Mucosa of rectum (tissue), 2 donors: ENCODE data around the gene CEP70.
"Not testable (repeated sequence)": the region's sequence is repeated elsewhere in the genome, so short reads cannot be mapped to it uniquely, and the experiment has no call there.

ENCODE experiments used
- H3K27ac ChIP-seq, 2 donors: one replicate each; pipeline ENCODE4 v1.7.0; 2013; ENCODE audit warnings: inconsistent platforms in 2 of 2, low read depth in 2 of 2, low read length in 2 of 2
- H3K27me3 ChIP-seq, 2 donors: one replicate each; pipeline ENCODE4 v1.7.0; 2013; ENCODE audit warnings: low read length in 2 of 2; ENCODE audit not compliant: control insufficient read depth in 2 of 2, insufficient read depth in 2 of 2
- H3K36me3 ChIP-seq, 2 donors: one replicate each; pipeline ENCODE4 v1.7.0; 2013; ENCODE audit warnings: low read length in 2 of 2; ENCODE audit not compliant: control insufficient read depth in 2 of 2, insufficient read depth in 2 of 2
- H3K4me1 ChIP-seq, 2 donors: one replicate each; pipeline ENCODE4 v1.7.0; 2013; ENCODE audit warnings: low read length in 2 of 2, mild to moderate bottlenecking in 1 of 2; ENCODE audit not compliant: control insufficient read depth in 2 of 2, insufficient read depth in 2 of 2
- H3K4me3 ChIP-seq, 2 donors: one replicate each; pipeline ENCODE4 v1.7.0; 2013; ENCODE audit warnings: low read length in 2 of 2
- H3K9ac ChIP-seq, 2 donors: one replicate each; pipeline ENCODE4 v1.7.0; 2013; ENCODE audit warnings: low read length in 2 of 2, low read depth in 1 of 2, mild to moderate bottlenecking in 1 of 2
- H3K9me3 ChIP-seq, 2 donors: one replicate each; pipeline ENCODE4 v1.7.0; 2013; ENCODE audit warnings: low read length in 2 of 2; ENCODE audit not compliant: control insufficient read depth in 2 of 2
- donor health status: healthy.
- donor health status: Normal muscosa, but diverticular disease.

Gene CEP70

GRCh38 chr3:138493804-138494606 is 100.1 kb downstream of the CEP70 start:
- no peak overlapping the region for H3K4me3 ChIP-seq
- H3K27me3 ChIP-seq = no peaks in the 10 kb centered on the region
- no peaks in the 10 kb centered on the region for H3K9me3 ChIP-seq
- H3K9ac ChIP-seq = no peak overlapping the region
- peaks cover 3 to 18% of the 10 kb centered on the region in 2 donors for H3K36me3 ChIP-seq
- H3K4me1 ChIP-seq = no peaks in the 10 kb centered on the region
- no peak overlapping the region for H3K27ac ChIP-seq

- Histone ChIP-seq H3K9ac (no peak overlapping the region), H3K4me1 (no peaks in the 10 kb centered on the region), H3K36me3 (peaks cover 3 to 18% of the 10 kb centered on the region in 2 donors), H3K9me3 (no peaks in the 10 kb centered on the region), H3K4me3 (no peak overlapping the region), H3K27ac (no peak overlapping the region), H3K27me3 (no peaks in the 10 kb centered on the region)
Observed at GRCh38 chr3:138492980-138493675, 100.9 kb downstream of the CEP70 start.

GRCh38 chr3:138491971-138492370 is 102.1 kb downstream of the CEP70 start:
- Histone ChIP-seq H3K4me3 (no peak overlapping the region), H3K9me3 (peaks cover 3 to 7% of the 10 kb centered on the region in 2 donors), H3K27ac (no peak overlapping the region), H3K9ac (no peak overlapping the region), H3K27me3 (no peaks in the 10 kb centered on the region), H3K36me3 (peaks cover 3 to 18% of the 10 kb centered on the region in 2 donors), H3K4me1 (no peaks in the 10 kb centered on the region)

GRCh38 chr3:138486580-138486979 is 107.5 kb downstream of the CEP70 start:
- not testable (repeated sequence) for H3K4me3 ChIP-seq, H3K9ac ChIP-seq, H3K27ac ChIP-seq, H3K36me3 ChIP-seq, H3K27me3 ChIP-seq, H3K4me1 ChIP-seq
- peaks cover 3 to 10% of the 10 kb centered on the region in 2 donors for H3K9me3 ChIP-seq

GRCh38 chr3:138484672-138485071 is 109.4 kb downstream of the CEP70 start:
- H3K36me3 ChIP-seq, H3K9ac ChIP-seq, H3K4me1 ChIP-seq, H3K4me3 ChIP-seq, H3K27me3 ChIP-seq, H3K27ac ChIP-seq: not testable (repeated sequence)
- peaks cover 3 to 10% of the 10 kb centered on the region in 2 donors for H3K9me3 ChIP-seq

GRCh38 chr3:138479438-138479863 is 114.6 kb downstream of the CEP70 start:
- Histone ChIP-seq H3K36me3 (no peaks in the 10 kb centered on the region), H3K9ac (no peak overlapping the region), H3K9me3 (no peaks in the 10 kb centered on the region), H3K4me3 (no peak overlapping the region), H3K27ac (no peak overlapping the region), H3K4me1 (no peaks in the 10 kb centered on the region), H3K27me3 (no peaks in the 10 kb centered on the region)

- H3K27ac ChIP-seq = no peak overlapping the region
- H3K27me3 ChIP-seq = no peaks in the 10 kb centered on the region
- no peaks in the 10 kb centered on the region for H3K4me1 ChIP-seq
- H3K9me3 ChIP-seq = no peaks in the 10 kb centered on the region
- no peaks in the 10 kb centered on the region for H3K36me3 ChIP-seq
- H3K9ac ChIP-seq = no peak overlapping the region
- no peak overlapping the region for H3K4me3 ChIP-seq
Observed at GRCh38 chr3:138477801-138478200, 116.3 kb downstream of the CEP70 start.

GRCh38 chr3:138477120-138477519 is 116.9 kb downstream of the CEP70 start:
- Histone ChIP-seq H3K27me3 (no peaks in the 10 kb centered on the region), H3K9me3 (no peaks in the 10 kb centered on the region), H3K27ac (no peak overlapping the region)

GRCh38 chr3:138476526-138476925 is 117.5 kb downstream of the CEP70 start:
- Histone ChIP-seq H3K27me3 (no peaks in the 10 kb centered on the region), H3K4me1 (no peaks in the 10 kb centered on the region), H3K36me3 (no peaks in the 10 kb centered on the region), H3K9ac (no peak overlapping the region), H3K4me3 (no peak overlapping the region), H3K9me3 (no peaks in the 10 kb centered on the region), H3K27ac (no peak overlapping the region)

More at GRCh38 chr3:138477120-138477519, 116.9 kb downstream of the CEP70 start:
- Histone ChIP-seq H3K36me3 (no peaks in the 10 kb centered on the region), H3K4me3 (no peak overlapping the region), H3K4me1 (no peaks in the 10 kb centered on the region), H3K9ac (no peak overlapping the region)

- no peak overlapping the region for H3K9ac ChIP-seq
- H3K27me3 ChIP-seq = no peaks in the 10 kb centered on the region
- no peak overlapping the region for H3K4me3 ChIP-seq
- H3K27ac ChIP-seq = no peak overlapping the region
- H3K36me3 ChIP-seq = no peaks in the 10 kb centered on the region
- H3K4me1 ChIP-seq = no peaks in the 10 kb centered on the region
- H3K9me3 ChIP-seq = no peaks in the 10 kb centered on the region
Observed at GRCh38 chr3:138474163-138474562, 119.9 kb downstream of the CEP70 start.
